ENCODE data around the gene GNG3. TPM values are rescaled to one million over a fixed set of nuclear protein-coding genes. Genes with fewer than 3 reads are reported as not detected.
A peak's percentile ranks its signal among the peaks of the same experiment; 100 is the strongest.

Gene GNG3
- total RNA-seq, 1 experiment from 2014 or later = not detected

- CTCF ChIA-PET = no interaction called here
- Mint-ChIP-seq H3K27me3 (ENCODE audit: unreplicated experiment) (no peaks in the 10 kb centered on the region), H3K27ac (ENCODE audit: unreplicated experiment) (peak overlapping the region; percentile 17), H3K9me3 (ENCODE audit: low read depth, unreplicated experiment) (no peaks in the 10 kb centered on the region), H3K4me1 (ENCODE audit: low read depth, unreplicated experiment) (peaks cover 24% of the 10 kb centered on the region), H3K4me3 (ENCODE audit: low read depth, unreplicated experiment) (peak overlapping the region; percentile 86), H3K36me3 (ENCODE audit: insufficient read depth, unreplicated experiment) (peaks cover 67% of the 10 kb centered on the region)
- no peak for DNase-seq
- intact Hi-C loops (cut with micrococcal nuclease; ENCODE audit: unreplicated experiment) = no loop called here
- no peak for TF ChIP-seq CTCF (IDR thresholded peaks at IDR 0.05; ENCODE audit: unreplicated experiment)
- no TSS peak for BruUV-seq (replicated peaks)
These were observed 29.8 kb upstream of the GNG3 start for GRCh38 chr11:62677714-62678113.

GRCh38 chr11:62678433-62678769 is 29.1 kb upstream of the GNG3 start:
- peaks cover 24% of the 10 kb centered on the region for H3K4me1 Mint-ChIP-seq (ENCODE audit: low read depth, unreplicated experiment)
- peak overlapping the region; percentile 84 for H3K27ac Mint-ChIP-seq (ENCODE audit: unreplicated experiment)
- H3K27me3 Mint-ChIP-seq (ENCODE audit: unreplicated experiment) = no peaks in the 10 kb centered on the region
- BruUV-seq (replicated peaks) = no TSS peak
- intact Hi-C loops (cut with micrococcal nuclease; ENCODE audit: unreplicated experiment) = no loop called here
- CTCF ChIA-PET = no interaction called here
- peaks cover 61% of the 10 kb centered on the region for H3K36me3 Mint-ChIP-seq (ENCODE audit: insufficient read depth, unreplicated experiment)
- DNase-seq = no peak
- TF ChIP-seq CTCF (IDR thresholded peaks at IDR 0.05; ENCODE audit: unreplicated experiment) = no peak
- H3K4me3 Mint-ChIP-seq (ENCODE audit: low read depth, unreplicated experiment) = peak overlapping the region; percentile 86
- no peaks in the 10 kb centered on the region for H3K9me3 Mint-ChIP-seq (ENCODE audit: low read depth, unreplicated experiment)

GRCh38 chr11:62678770-62679696 is 28.4 kb upstream of the GNG3 start, which contains the start of gene UBXN1:
TSS of gene UBXN1 (minus strand) at chr11:62679073. CDS start at chr11:62678923, 150 bp downstream.
- Mint-ChIP-seq H3K27ac (ENCODE audit: unreplicated experiment) (peak within 1 kb of the TSS; percentile 84), H3K9me3 (ENCODE audit: low read depth, unreplicated experiment) (no peaks in the 10 kb centered on the region), H3K4me3 (ENCODE audit: low read depth, unreplicated experiment) (peak within 1 kb of the TSS; percentile 86), H3K4me1 (ENCODE audit: low read depth, unreplicated experiment) (peaks cover 24% of the 10 kb centered on the region), H3K36me3 (ENCODE audit: insufficient read depth, unreplicated experiment) (peaks cover 54% of the 10 kb centered on the region), H3K27me3 (ENCODE audit: unreplicated experiment) (no peaks in the 10 kb centered on the region)
- CTCF ChIA-PET = no interaction called here
- no peak for TF ChIP-seq CTCF (IDR thresholded peaks at IDR 0.05; ENCODE audit: unreplicated experiment)
- DNase-seq = peak; percentile 83
- intact Hi-C loops (cut with micrococcal nuclease; ENCODE audit: unreplicated experiment) = no loop called here
- BruUV-seq (replicated peaks) = TSS peak; percentile 29

- H3K4me1 Mint-ChIP-seq (ENCODE audit: low read depth, unreplicated experiment) = peaks cover 24% of the 10 kb centered on the region
- H3K4me3 Mint-ChIP-seq (ENCODE audit: low read depth, unreplicated experiment) = peak overlapping the region; percentile 32
- peak overlapping the region; percentile 56 for H3K27ac Mint-ChIP-seq (ENCODE audit: unreplicated experiment)
- CTCF ChIA-PET = interaction anchor here (0.7 to 1.9 kb wide), 6 partner anchors 9 to 107 kb away, joined by 3 to 8 read pairs (median 4); partner anchors contain the start of genes HNRNPUL2, LBHD1, LRRN4CL and TMEM179B
- TF ChIP-seq CTCF (IDR thresholded peaks at IDR 0.05; ENCODE audit: unreplicated experiment) = peak; percentile 41
- no TSS peak for BruUV-seq (replicated peaks)
- peaks cover 41% of the 10 kb centered on the region for H3K36me3 Mint-ChIP-seq (ENCODE audit: insufficient read depth, unreplicated experiment)
- intact Hi-C loops (cut with micrococcal nuclease; ENCODE audit: unreplicated experiment) = no loop called here
- no peaks in the 10 kb centered on the region for H3K27me3 Mint-ChIP-seq (ENCODE audit: unreplicated experiment)
- DNase-seq = peak; percentile 64
- H3K9me3 Mint-ChIP-seq (ENCODE audit: low read depth, unreplicated experiment) = no peaks in the 10 kb centered on the region
These were observed 26.6 kb upstream of the GNG3 start for GRCh38 chr11:62680825-62681240.

Data from Calu3 (cell line).